Mesenchymal stem cell (in vitro differentiated cells and primary cell): ENCODE measurements around the gene CARD8.

Experiments
- DNase-seq: peaks from one replicate; pipeline ENCODE4 v3.0.0-alpha.2; 2013
- H2AFZ ChIP-seq: one replicate; pipeline ENCODE4 v1.6.1; 2013; ENCODE audit warnings: low read depth, mild to moderate bottlenecking, control low read depth, inconsistent platforms, low read length, moderate library complexity
- H2AK5ac ChIP-seq: 2 replicates; pipeline ENCODE4 v1.6.1; 2013; ENCODE audit warnings: low read length, moderate library complexity, mild to moderate bottlenecking, inconsistent platforms; ENCODE audit not compliant: severe bottlenecking
- H2BK120ac ChIP-seq: one replicate; pipeline ENCODE4 v1.6.1; 2013; ENCODE audit warnings: low read depth, mild to moderate bottlenecking, inconsistent platforms, low read length, moderate library complexity
- H2BK12ac ChIP-seq, 2 experiments: one replicate each; pipeline ENCODE4 v1.6.1; 2013; ENCODE audit warnings: inconsistent platforms in 2 of 2, low read length in 2 of 2, mild to moderate bottlenecking in 2 of 2, moderate library complexity in 2 of 2, control low read depth in 1 of 2
- H2BK15ac ChIP-seq: one replicate; pipeline ENCODE4 v1.6.1; 2013; ENCODE audit warnings: mild to moderate bottlenecking, low read depth, inconsistent platforms; ENCODE audit not compliant: poor library complexity, severe bottlenecking
- H2BK5ac ChIP-seq: 2 replicates; pipeline ENCODE4 v1.6.1; 2013; ENCODE audit warnings: low read depth, mild to moderate bottlenecking, low read length, control low read depth, inconsistent platforms; ENCODE audit not compliant: poor library complexity, severe bottlenecking
- H3K14ac ChIP-seq, 2 experiments: one replicate each; pipeline ENCODE4 v1.6.1; 2013; ENCODE audit warnings: inconsistent platforms in 2 of 2, low read length in 2 of 2, control low read depth in 1 of 2, mild to moderate bottlenecking in 1 of 2, moderate library complexity in 1 of 2
- H3K18ac ChIP-seq, 2 experiments: one replicate each; pipeline ENCODE4 v1.6.1; 2013; ENCODE audit warnings: inconsistent platforms in 2 of 2, low read length in 2 of 2, control low read depth in 1 of 2, low read depth in 1 of 2, mild to moderate bottlenecking in 1 of 2
- H3K23ac ChIP-seq, 2 experiments: one replicate each; pipeline ENCODE4 v1.6.1; 2013; ENCODE audit warnings: inconsistent platforms in 2 of 2, low read length in 2 of 2, mild to moderate bottlenecking in 2 of 2, moderate library complexity in 2 of 2, control low read depth in 1 of 2
- H3K27ac ChIP-seq: 2 replicates; pipeline ENCODE4 v1.5.1; 2013; ENCODE audit warnings: mild to moderate bottlenecking, moderate library complexity, low read length, control low read depth, inconsistent platforms; ENCODE audit not compliant: poor library complexity, severe bottlenecking
- H3K27me3 ChIP-seq, 2 experiments: 2 replicates each; pipeline versions ENCODE4 v1.6.1 to v1.7.0; 2013; ENCODE audit warnings: low read length in 2 of 2, mild to moderate bottlenecking in 2 of 2, moderate library complexity in 2 of 2, control low read depth in 1 of 2, inconsistent platforms in 1 of 2; ENCODE audit not compliant: control insufficient read depth in 1 of 2, insufficient read depth in 1 of 2
- H3K36me3 ChIP-seq, 2 experiments: 2 replicates each; pipeline versions ENCODE4 v1.6.1 to v1.7.0; 2013; ENCODE audit warnings: low read length in 2 of 2, control low read depth in 1 of 2, inconsistent platforms in 1 of 2, low read depth in 1 of 2, mild to moderate bottlenecking in 1 of 2; ENCODE audit not compliant: insufficient read depth in 2 of 2, control insufficient read depth in 1 of 2
- H3K4ac ChIP-seq, 2 experiments: one replicate each; pipeline ENCODE4 v1.6.1; 2013; ENCODE audit warnings: inconsistent platforms in 2 of 2, low read length in 2 of 2, mild to moderate bottlenecking in 2 of 2, moderate library complexity in 2 of 2, control low read depth in 1 of 2, low read depth in 1 of 2
- H3K4me1 ChIP-seq: 2 replicates; pipeline ENCODE4 v1.6.1; 2013; ENCODE audit warnings: low read depth, low read length, control low read depth; ENCODE audit not compliant: control insufficient read depth, insufficient read depth
- H3K4me2 ChIP-seq: 2 replicates; pipeline ENCODE4 v1.6.1; 2013; ENCODE audit warnings: low read length, mild to moderate bottlenecking, inconsistent platforms; ENCODE audit not compliant: poor library complexity, severe bottlenecking
- H3K4me3 ChIP-seq, 2 experiments: 2 replicates each; pipeline versions ENCODE4 v1.5.1 to v1.7.0; 2013; ENCODE audit warnings: low read length in 2 of 2, mild to moderate bottlenecking in 2 of 2, control low read depth in 1 of 2, low read depth in 1 of 2; ENCODE audit not compliant: insufficient read depth in 1 of 2
- H3K79me1 ChIP-seq: replicated peaks from 2 replicates; pipeline ENCODE4 v1.6.1; 2013; ENCODE audit warnings: mild to moderate bottlenecking, control low read depth, low read length, inconsistent platforms; ENCODE audit not compliant: poor library complexity, severe bottlenecking
- H3K9ac ChIP-seq: 2 replicates; pipeline ENCODE4 v1.7.0; 2013; ENCODE audit warnings: mild to moderate bottlenecking, low read length, moderate library complexity
- H3K9me3 ChIP-seq: 2 replicates; pipeline ENCODE4 v1.7.0; 2013; ENCODE audit warnings: mild to moderate bottlenecking, low read length; ENCODE audit not compliant: control insufficient read depth
- H4K8ac ChIP-seq: one replicate; pipeline ENCODE4 v1.6.1; 2013; ENCODE audit warnings: inconsistent platforms, mild to moderate bottlenecking, low read length, moderate library complexity
- H4K91ac ChIP-seq: one replicate; pipeline ENCODE4 v1.6.1; 2013; ENCODE audit warnings: mild to moderate bottlenecking, low read length, inconsistent platforms
- WGBS: methylation state at CpG from one replicate; pipeline ENCODE4 v1.1.7; 2013; ENCODE audit warnings: mixed read lengths; 5-methylcytosine and 5-hydroxymethylcytosine counted together

CARD8 gene

GRCh38 chr19:48254529-48254970 is 1.2 kb downstream of the CARD8 start:
- no peak for DNase-seq

GRCh38 chr19:48253999-48254398 is 1.7 kb downstream of the CARD8 start:
- Histone ChIP-seq H3K9ac (no peak overlapping the region), H3K23ac (no peak overlapping the region), H3K4me3 (no peak overlapping the region), H4K8ac (no peak overlapping the region), H2BK5ac (no peak overlapping the region), H3K36me3 (peaks cover 4% of the 10 kb centered on the region in 2 experiments), H3K4ac (no peak overlapping the region), H2BK15ac (no peak overlapping the region), H3K18ac (no peak overlapping the region), H2BK120ac (no peak overlapping the region), H3K27ac (no peak overlapping the region), H3K4me1 (peaks cover 5% of the 10 kb centered on the region), H2AK5ac (no peak overlapping the region), H3K4me2 (no peak overlapping the region), H2BK12ac (no peak overlapping the region), H3K27me3 (no peaks in the 10 kb centered on the region), H3K14ac (no peak overlapping the region), H3K79me1 (peaks cover 11% of the 10 kb centered on the region), H3K9me3 (no peaks in the 10 kb centered on the region), H2AFZ (no peak overlapping the region), H4K91ac (no peak overlapping the region)
- DNase-seq: no peak

More at GRCh38 chr19:48254529-48254970, 1.2 kb downstream of the CARD8 start:
- Histone ChIP-seq H3K18ac (no peak overlapping the region), H3K23ac (no peak overlapping the region), H3K4me3 (peak overlapping the region in 1 of 2 experiments; percentile 88), H3K27me3 (no peaks in the 10 kb centered on the region), H3K36me3 (peaks cover under 1 to 1% of the 10 kb centered on the region in 2 experiments), H2BK15ac (no peak overlapping the region), H4K8ac (no peak overlapping the region), H3K4ac (no peak overlapping the region), H3K9me3 (no peaks in the 10 kb centered on the region), H3K14ac (no peak overlapping the region), H3K4me1 (peaks cover 5% of the 10 kb centered on the region), H3K4me2 (peak overlapping the region; percentile 39), H3K9ac (peak overlapping the region; percentile 96), H2BK5ac (no peak overlapping the region), H3K79me1 (peaks cover 10% of the 10 kb centered on the region), H3K27ac (no peak overlapping the region), H2BK12ac (no peak overlapping the region), H2BK120ac (no peak overlapping the region), H2AK5ac (peak overlapping the region; percentile 36), H2AFZ (no peak overlapping the region), H4K91ac (no peak overlapping the region)
- 86% methylated on average over 2 of the region's 4 CpGs for WGBS

GRCh38 chr19:48252609-48253008 is 3.1 kb downstream of the CARD8 start:
- no peak overlapping the region for H2AFZ ChIP-seq
- no peaks in the 10 kb centered on the region for H3K9me3 ChIP-seq
- H3K23ac ChIP-seq: no peak overlapping the region
- H3K4ac ChIP-seq: no peak overlapping the region
- DNase-seq: no peak
- H3K4me2 ChIP-seq: no peak overlapping the region
- no peak overlapping the region for H2BK15ac ChIP-seq
- no peak overlapping the region for H2AK5ac ChIP-seq
- H3K9ac ChIP-seq: no peak overlapping the region
- no peak overlapping the region for H4K8ac ChIP-seq
- H3K18ac ChIP-seq: no peak overlapping the region
- peaks cover 5% of the 10 kb centered on the region for H3K4me1 ChIP-seq
- WGBS: 100% methylated on average over 2 of the region's 4 CpGs
- H3K4me3 ChIP-seq: no peak overlapping the region
- H4K91ac ChIP-seq: no peak overlapping the region
- no peak overlapping the region for H3K27ac ChIP-seq
- H2BK120ac ChIP-seq: no peak overlapping the region
- H2BK12ac ChIP-seq: no peak overlapping the region
- H2BK5ac ChIP-seq: no peak overlapping the region
- no peaks in the 10 kb centered on the region for H3K27me3 ChIP-seq
- H3K36me3 ChIP-seq: peaks cover 10 to 12% of the 10 kb centered on the region in 2 experiments
- H3K79me1 ChIP-seq: peaks cover 11% of the 10 kb centered on the region
- no peak overlapping the region for H3K14ac ChIP-seq

GRCh38 chr19:48250290-48251025 is 5.3 kb downstream of the CARD8 start:
- Histone ChIP-seq H3K79me1 (peaks cover 13% of the 10 kb centered on the region), H3K27me3 (no peaks in the 10 kb centered on the region), H3K9ac (no peak overlapping the region), H2BK5ac (no peak overlapping the region), H2BK12ac (no peak overlapping the region), H3K4me2 (no peak overlapping the region), H3K4me1 (peaks cover 5% of the 10 kb centered on the region), H4K91ac (no peak overlapping the region), H3K14ac (no peak overlapping the region), H3K9me3 (no peaks in the 10 kb centered on the region), H3K18ac (no peak overlapping the region), H3K23ac (no peak overlapping the region), H3K4ac (no peak overlapping the region), H2BK15ac (no peak overlapping the region), H3K4me3 (no peak overlapping the region), H2BK120ac (no peak overlapping the region), H3K36me3 (peaks cover 10 to 26% of the 10 kb centered on the region in 2 experiments), H3K27ac (no peak overlapping the region), H4K8ac (no peak overlapping the region), H2AFZ (no peak overlapping the region), H2AK5ac (no peak overlapping the region)
- 96% methylated on average over 2 of the region's 2 CpGs for WGBS
- no peak for DNase-seq
